Tibial nerve (tissue), 4 donors: ENCODE measurements around the gene GNB3. TPM values are rescaled to one million over a fixed set of nuclear protein-coding genes. Genes with fewer than 3 reads are reported as not detected.

Experiments used
- DNase-seq, 2 donors: peaks; one replicate each; pipeline ENCODE4 v3.0.0-alpha.2; 2019; ENCODE audit warnings: low spot score in 2 of 2
- H3K27ac ChIP-seq, 4 donors: fragments of 200-600 bp; sonication (generic) in 3 of 4; one replicate each; pipeline ENCODE4 v1.5.1; 2017 to 2019; ENCODE audit warnings: mild to moderate bottlenecking in 1 of 4
- H3K27me3 ChIP-seq, 2 donors: fragments of 200-600 bp; sonication (generic) in 1 of 2; one replicate each; pipeline versions ENCODE4 v1.5.1 to v1.6.0; 2017 to 2019
- H3K36me3 ChIP-seq, 3 donors: fragments of 200-600 bp; sonication (generic); one replicate each; pipeline ENCODE4 v1.5.1; 2018 to 2019
- H3K4me1 ChIP-seq, 4 donors: fragments of 200-600 bp; sonication (generic) in 3 of 4; one replicate each; pipeline ENCODE4 v1.5.1; 2017 to 2019
- H3K4me3 ChIP-seq, 4 donors: fragments of 200-600 bp; sonication (generic) in 3 of 4; one replicate each; pipeline ENCODE4 v1.5.1; 2017 to 2019; ENCODE audit warnings: mild to moderate bottlenecking in 1 of 4, moderate library complexity in 1 of 4
- H3K9me3 ChIP-seq, 4 donors: fragments of 200-600 bp; sonication (generic) in 3 of 4; one replicate each; pipeline ENCODE4 v1.5.1; 2017 to 2019
- EP300 ChIP-seq, 2 donors: sonication (generic); formaldehyde crosslinking; IDR thresholded peaks; one replicate each; pipeline ENCODE4 v1.6.1; 2017; ENCODE audit warnings: antibody characterized with exemption in 2 of 2, mild to moderate bottlenecking in 1 of 2
- POLR2A ChIP-seq, 2 donors: fragments of 450-650 bp; IDR thresholded peaks; one replicate each; pipeline ENCODE4 v1.6.1; 2017; ENCODE audit warnings: antibody characterized with exemption in 2 of 2, mild to moderate bottlenecking in 2 of 2, moderate library complexity in 2 of 2
- WGBS, 2 donors: methylation state at CpG; one replicate each; pipeline ENCODE4 v1.1.5; 2018; 5-methylcytosine and 5-hydroxymethylcytosine counted together
- total RNA-seq, 4 donors: library from RNA; depleted of rRNA; stranded (reverse); fragments of >200 nt; gene quantifications; one replicate each; pipeline ENCODE4 v1.1.0, GENCODE V29; 2016
- TF ChIP-seq, protein P1 (sequence below), 5 experiments: fragments of 200-600 bp in 3 of 5; fragments of 450-650 bp in 2 of 5; sonication (generic) in 3 of 5; IDR thresholded peaks; one replicate each; pipeline ENCODE4 v1.5.1; 2016 to 2019; ENCODE audit warnings: antibody characterized with exemption in 5 of 5, mild to moderate bottlenecking in 3 of 5, moderate library complexity in 2 of 5

The GNB3 gene
- total RNA-seq, 4 donors from 2014 or later: 0.84 to 9.9 (median 5.6) TPM

DNA sequence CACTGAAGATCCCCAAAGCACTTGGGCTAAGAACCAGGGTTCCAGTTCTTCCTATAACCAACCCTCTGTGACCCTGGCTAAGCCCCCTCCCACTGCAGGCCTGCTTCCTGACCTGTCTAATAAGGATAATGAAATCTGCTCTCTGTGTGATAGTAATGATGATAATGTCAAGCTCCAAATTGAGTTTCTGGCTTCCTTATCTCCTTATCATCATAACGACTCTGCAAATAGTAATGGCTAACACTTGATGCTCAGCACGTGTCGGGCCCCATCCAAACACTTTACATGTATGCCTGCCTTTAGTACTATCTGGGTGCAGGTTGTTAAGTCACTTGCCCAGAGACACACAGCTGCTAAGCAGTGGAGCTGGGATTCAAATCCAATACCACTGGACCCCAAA, 24.1 kb upstream of the GNB3 start:
- 85 to 86% methylated on average over 3 of the region's 3 CpGs for WGBS, 2 donors
- Histone ChIP-seq H3K27ac (no peak overlapping the region), H3K36me3 (no peaks in the 10 kb centered on the region), H3K4me1 (peaks cover 0 to 8% (median 2%) of the 10 kb centered on the region in 4 donors), H3K9me3 (no peaks in the 10 kb centered on the region), H3K4me3 (no peak overlapping the region), H3K27me3 (peaks cover 0 to 12% of the 10 kb centered on the region in 2 donors)
- TF ChIP-seq EP300 (IDR thresholded peaks at IDR 0.05) (no peak), POLR2A (IDR thresholded peaks at IDR 0.05) (no peak)
- TF ChIP-seq, protein P1, sequence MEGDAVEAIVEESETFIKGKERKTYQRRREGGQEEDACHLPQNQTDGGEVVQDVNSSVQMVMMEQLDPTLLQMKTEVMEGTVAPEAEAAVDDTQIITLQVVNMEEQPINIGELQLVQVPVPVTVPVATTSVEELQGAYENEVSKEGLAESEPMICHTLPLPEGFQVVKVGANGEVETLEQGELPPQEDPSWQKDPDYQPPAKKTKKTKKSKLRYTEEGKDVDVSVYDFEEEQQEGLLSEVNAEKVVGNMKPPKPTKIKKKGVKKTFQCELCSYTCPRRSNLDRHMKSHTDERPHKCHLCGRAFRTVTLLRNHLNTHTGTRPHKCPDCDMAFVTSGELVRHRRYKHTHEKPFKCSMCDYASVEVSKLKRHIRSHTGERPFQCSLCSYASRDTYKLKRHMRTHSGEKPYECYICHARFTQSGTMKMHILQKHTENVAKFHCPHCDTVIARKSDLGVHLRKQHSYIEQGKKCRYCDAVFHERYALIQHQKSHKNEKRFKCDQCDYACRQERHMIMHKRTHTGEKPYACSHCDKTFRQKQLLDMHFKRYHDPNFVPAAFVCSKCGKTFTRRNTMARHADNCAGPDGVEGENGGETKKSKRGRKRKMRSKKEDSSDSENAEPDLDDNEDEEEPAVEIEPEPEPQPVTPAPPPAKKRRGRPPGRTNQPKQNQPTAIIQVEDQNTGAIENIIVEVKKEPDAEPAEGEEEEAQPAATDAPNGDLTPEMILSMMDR (IDR thresholded peaks at IDR 0.05): no peak
- no peak for DNase-seq

DNA sequence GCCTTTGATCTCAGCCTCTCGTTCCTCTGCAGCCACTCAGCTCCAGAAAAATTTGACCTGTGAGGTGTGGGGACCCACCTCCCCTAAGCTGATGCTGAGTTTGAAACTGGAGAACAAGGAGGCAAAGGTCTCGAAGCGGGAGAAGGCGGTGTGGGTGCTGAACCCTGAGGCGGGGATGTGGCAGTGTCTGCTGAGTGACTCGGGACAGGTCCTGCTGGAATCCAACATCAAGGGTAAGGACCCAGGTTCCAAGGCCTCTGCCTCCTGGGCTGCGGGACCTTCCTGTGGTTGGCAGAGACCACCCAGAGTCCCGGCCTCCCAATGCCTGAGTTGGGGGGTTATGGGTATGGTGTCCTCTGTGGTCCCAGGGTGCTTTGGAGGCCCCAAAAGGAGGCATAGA, 23.6 kb upstream of the GNB3 start:
- no peaks in the 10 kb centered on the region for H3K36me3 ChIP-seq
- DNase-seq: no peak
- no peaks in the 10 kb centered on the region for H3K9me3 ChIP-seq
- H3K27ac ChIP-seq: no peak overlapping the region
- H3K4me1 ChIP-seq: peaks cover 0 to 13% (median 7%) of the 10 kb centered on the region in 4 donors
- H3K27me3 ChIP-seq: peaks cover 0 to 16% of the 10 kb centered on the region in 2 donors
- WGBS, 2 donors: 85 to 92% methylated on average over 8 of the region's 8 CpGs
- no peak for TF ChIP-seq POLR2A (IDR thresholded peaks at IDR 0.05)
- H3K4me3 ChIP-seq: no peak overlapping the region

DNA sequence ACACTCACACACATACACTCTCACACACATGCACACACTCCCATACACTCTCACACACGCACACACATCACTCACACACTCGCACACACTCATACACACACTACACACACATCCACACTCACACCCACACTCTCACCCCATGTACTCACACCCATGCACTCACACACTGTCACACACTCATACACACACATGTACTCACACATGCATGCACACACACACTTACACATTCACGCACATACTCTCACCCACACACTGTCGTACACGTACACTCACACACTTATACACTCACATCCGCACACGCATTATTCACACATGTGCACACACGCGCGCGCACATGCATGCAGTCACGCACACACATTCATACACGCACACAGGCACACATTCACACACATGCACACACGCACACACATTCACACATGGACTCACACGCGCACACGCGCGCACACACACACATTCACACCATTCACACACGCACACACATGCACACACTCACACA, 23.0 kb upstream of the GNB3 start:
- H3K27ac ChIP-seq: no peak overlapping the region
- TF ChIP-seq EP300 (IDR thresholded peaks at IDR 0.05) (no peak), POLR2A (IDR thresholded peaks at IDR 0.05) (no peak)
- TF ChIP-seq, protein P1 (IDR thresholded peaks at IDR 0.05): no peak
- peaks cover 0 to 19% (median 10%) of the 10 kb centered on the region in 4 donors for H3K4me1 ChIP-seq
- H3K4me3 ChIP-seq: no peak overlapping the region
- H3K36me3 ChIP-seq: no peaks in the 10 kb centered on the region
- DNase-seq: no peak
- H3K9me3 ChIP-seq: no peaks in the 10 kb centered on the region
- WGBS, 2 donors: 86 to 89% methylated on average over 20 of the region's 20 CpGs
- H3K27me3 ChIP-seq: peaks cover 0 to 22% of the 10 kb centered on the region in 2 donors

DNA sequence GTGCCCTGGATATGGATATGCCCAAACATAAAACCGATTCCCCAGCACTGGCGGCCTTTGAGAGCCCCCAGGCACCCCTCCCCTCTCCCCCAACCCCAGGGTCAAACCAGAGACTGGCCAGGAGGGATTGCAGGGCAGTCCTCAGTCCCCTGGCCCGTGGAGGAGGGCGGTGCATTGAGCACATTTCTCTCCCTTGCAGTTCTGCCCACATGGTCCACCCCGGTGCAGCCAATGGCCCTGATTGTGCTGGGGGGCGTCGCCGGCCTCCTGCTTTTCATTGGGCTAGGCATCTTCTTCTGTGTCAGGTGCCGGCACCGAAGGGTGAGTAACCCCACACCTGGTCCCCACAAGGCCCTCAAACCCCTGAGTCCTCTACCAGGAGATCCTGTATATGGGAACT, 22.5 kb upstream of the GNB3 start:
- Histone ChIP-seq H3K36me3 (no peaks in the 10 kb centered on the region), H3K27ac (no peak overlapping the region), H3K27me3 (peaks cover 0 to 27% of the 10 kb centered on the region in 2 donors), H3K4me1 (peaks cover 0 to 20% (median 10%) of the 10 kb centered on the region in 4 donors), H3K9me3 (no peaks in the 10 kb centered on the region), H3K4me3 (no peak overlapping the region)
- TF ChIP-seq, protein P1 (IDR thresholded peaks at IDR 0.05): no peak
- TF ChIP-seq POLR2A (IDR thresholded peaks at IDR 0.05) (no peak), EP300 (IDR thresholded peaks at IDR 0.05) (no peak)
- 57 to 60% methylated on average over 10 of the region's 10 CpGs for WGBS, 2 donors
- DNase-seq: no peak

DNA sequence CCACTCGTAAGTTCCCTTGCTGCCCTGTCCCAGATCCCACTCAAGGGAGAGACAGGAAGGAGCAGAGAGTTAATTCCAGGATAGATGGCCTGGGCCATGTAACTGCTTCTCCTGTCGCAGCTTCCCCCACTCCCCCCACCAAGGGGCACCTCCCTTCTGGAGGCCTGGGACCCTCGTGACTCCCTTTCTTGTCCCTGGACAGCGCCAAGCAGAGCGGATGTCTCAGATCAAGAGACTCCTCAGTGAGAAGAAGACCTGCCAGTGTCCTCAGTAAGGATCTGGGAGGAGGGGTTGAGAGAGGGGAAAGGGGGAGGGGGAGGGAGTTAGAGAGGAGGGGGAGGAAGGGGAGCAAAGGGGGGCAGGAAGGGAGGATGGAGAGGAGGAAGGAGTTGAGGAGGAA, 22.1 kb upstream of the GNB3 start:
- no peak overlapping the region for H3K4me3 ChIP-seq

DNA sequence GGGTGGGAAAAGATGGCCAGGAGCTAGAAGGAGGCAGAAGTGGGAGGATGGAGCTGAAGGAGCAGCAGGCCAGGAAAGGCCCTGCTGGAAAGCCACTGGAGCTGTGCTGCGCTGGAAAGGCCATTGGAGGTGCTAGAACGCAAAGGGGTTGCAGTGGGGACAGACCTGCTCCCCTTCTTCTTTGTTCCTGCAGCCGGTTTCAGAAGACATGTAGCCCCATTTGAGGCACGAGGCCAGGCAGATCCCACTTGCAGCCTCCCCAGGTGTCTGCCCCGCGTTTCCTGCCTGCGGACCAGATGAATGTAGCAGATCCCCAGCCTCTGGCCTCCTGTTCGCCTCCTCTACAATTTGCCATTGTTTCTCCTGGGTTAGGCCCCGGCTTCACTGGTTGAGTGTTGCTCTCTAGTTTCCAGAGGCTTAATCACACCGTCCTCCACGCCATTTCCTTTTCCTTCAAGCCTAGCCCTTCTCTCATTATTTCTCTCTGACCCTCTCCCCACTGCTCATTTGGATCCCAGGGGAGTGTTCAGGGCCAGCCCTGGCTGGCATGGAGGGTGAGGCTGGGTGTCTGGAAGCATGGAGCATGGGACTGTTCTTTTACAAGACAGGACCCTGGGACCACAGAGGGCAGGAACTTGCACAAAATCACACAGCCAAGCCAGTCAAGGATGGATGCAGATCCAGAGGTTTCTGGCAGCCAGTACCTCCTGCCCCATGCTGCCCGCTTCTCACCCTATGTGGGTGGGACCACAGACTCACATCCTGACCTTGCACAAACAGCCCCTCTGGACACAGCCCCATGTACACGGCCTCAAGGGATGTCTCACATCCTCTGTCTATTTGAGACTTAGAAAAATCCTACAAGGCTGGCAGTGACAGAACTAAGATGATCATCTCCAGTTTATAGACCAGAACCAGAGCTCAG, 21.4 kb upstream of the GNB3 start:
- no peak overlapping the region for H3K27ac ChIP-seq
- H3K4me3 ChIP-seq: no peak overlapping the region
- no peaks in the 10 kb centered on the region for H3K36me3 ChIP-seq
- H3K9me3 ChIP-seq: no peaks in the 10 kb centered on the region
- peaks cover 0 to 20% (median 10%) of the 10 kb centered on the region in 4 donors for H3K4me1 ChIP-seq
- DNase-seq: no peak
- peaks cover 0 to 33% of the 10 kb centered on the region in 2 donors for H3K27me3 ChIP-seq
- 68 to 70% methylated on average over 13 of the region's 13 CpGs for WGBS, 2 donors
- TF ChIP-seq EP300 (IDR thresholded peaks at IDR 0.05) (no peak), POLR2A (IDR thresholded peaks at IDR 0.05) (no peak)
- TF ChIP-seq, protein P1 (IDR thresholded peaks at IDR 0.05): no peak

More for the DNA sequence above, 22.1 kb upstream of the GNB3 start:
- Histone ChIP-seq H3K27me3 (peaks cover 0 to 29% of the 10 kb centered on the region in 2 donors), H3K36me3 (no peaks in the 10 kb centered on the region), H3K4me1 (peaks cover 0 to 20% (median 10%) of the 10 kb centered on the region in 4 donors), H3K27ac (no peak overlapping the region), H3K9me3 (no peaks in the 10 kb centered on the region)
- WGBS, 2 donors: 71 to 86% methylated on average over 5 of the region's 5 CpGs
- no peak for DNase-seq
- no peak for TF ChIP-seq EP300 (IDR thresholded peaks at IDR 0.05)
